SU-DHL-6 (cell line): Measurements from ENCODE around the gene LITAFD.
A peak's percentile ranks its signal among the peaks of the same experiment; 100 is the strongest.
"Not testable (repeated sequence)": the region's sequence is repeated elsewhere in the genome, so short reads cannot be mapped to it uniquely, and the experiment has no call there.

ENCODE experiments used
- H2AFZ ChIP-seq: fragments of 200-600 bp; sonication (generic); 2 replicates; pipeline ENCODE4 v1.6.1; 2014; ENCODE audit warnings: low read depth, mild to moderate bottlenecking, moderate library complexity, mixed read lengths, antibody characterized with exemption, low read length; ENCODE audit not compliant: severe bottlenecking
- H3F3A ChIP-seq: fragments of 200-600 bp; shearing (Covaris generic); 2 replicates; pipeline ENCODE4 v1.6.0; 2016; ENCODE audit warnings: antibody characterized with exemption, mild to moderate bottlenecking; ENCODE audit not compliant: insufficient read depth
- H3K27ac ChIP-seq: fragments of 200-600 bp; sonication (generic); 2 replicates; pipeline ENCODE4 v1.5.1; 2016; ENCODE audit warnings: low read depth, mild to moderate bottlenecking, low read length, moderate library complexity, mixed read lengths
- H3K27me3 ChIP-seq: fragments of 200-600 bp; sonication (generic), shearing (Covaris generic); 2 replicates; pipeline ENCODE4 v1.6.0; 2014; ENCODE audit warnings: mild to moderate bottlenecking, low read length
- H3K36me3 ChIP-seq: fragments of 200-600 bp; sonication (generic); 2 replicates; pipeline ENCODE4 v1.6.1; 2014; ENCODE audit warnings: mild to moderate bottlenecking, low read length, mixed read lengths
- H3K4me2 ChIP-seq: fragments of 300-600, 200-600 bp; shearing (Covaris generic), sonication (generic); 2 replicates; pipeline ENCODE4 v1.6.0; 2014; ENCODE audit warnings: low read length, low read depth, mild to moderate bottlenecking; ENCODE audit not compliant: poor library complexity, severe bottlenecking
- H3K4me3 ChIP-seq: fragments of 200-600 bp; sonication (generic); 2 replicates; pipeline ENCODE4 v1.5.1; 2014; ENCODE audit warnings: antibody characterized with exemption, low read length, mild to moderate bottlenecking, mixed read lengths; ENCODE audit not compliant: insufficient read depth, poor library complexity, severe bottlenecking
- H3K79me2 ChIP-seq: fragments of 200-600 bp; sonication (generic); 2 replicates; pipeline ENCODE4 v1.6.1; 2014; ENCODE audit warnings: mild to moderate bottlenecking, low read length, moderate library complexity; ENCODE audit not compliant: insufficient read depth
- H3K9ac ChIP-seq: fragments of 200-600 bp; sonication (generic); 2 replicates; pipeline ENCODE4 v1.7.0; 2014; ENCODE audit warnings: mild to moderate bottlenecking, low read length
- H3K9me2 ChIP-seq: fragments of 200-600 bp; sonication (generic); replicated peaks from 2 replicates; pipeline ENCODE4 v1.6.1; 2014; ENCODE audit warnings: low read length; ENCODE audit not compliant: insufficient read depth
- H3K9me3 ChIP-seq: fragments of 200-600 bp; sonication (generic); 2 replicates; pipeline ENCODE4 v1.6.1; 2014; ENCODE audit warnings: low read length, mixed read lengths; ENCODE audit not compliant: insufficient read depth
- H4K20me1 ChIP-seq: fragments of 200-600 bp; sonication (generic); 2 replicates; pipeline ENCODE4 v1.6.1; 2014; ENCODE audit warnings: low read depth, mild to moderate bottlenecking, antibody characterized with exemption, low read length, moderate library complexity, mixed read lengths
- EZH2phosphoT487 ChIP-seq: fragments of 200-600 bp; sonication (generic), shearing (Covaris generic); conservative IDR thresholded peaks from 2 replicates; pipeline ENCODE4 v1.6.1; 2018; ENCODE audit warnings: mild to moderate bottlenecking, antibody characterized with exemption, low read length, moderate library complexity, mixed read lengths
- TF ChIP-seq, protein P1 (sequence below): fragments of 200-600 bp; sonication (generic); IDR thresholded peaks from one replicate; pipeline ENCODE4 v1.5.1; 2017; ENCODE audit warnings: antibody characterized with exemption, mild to moderate bottlenecking, low read length, moderate library complexity; ENCODE audit not compliant: insufficient read depth, poor library complexity, severe bottlenecking

LITAFD gene

DNA sequence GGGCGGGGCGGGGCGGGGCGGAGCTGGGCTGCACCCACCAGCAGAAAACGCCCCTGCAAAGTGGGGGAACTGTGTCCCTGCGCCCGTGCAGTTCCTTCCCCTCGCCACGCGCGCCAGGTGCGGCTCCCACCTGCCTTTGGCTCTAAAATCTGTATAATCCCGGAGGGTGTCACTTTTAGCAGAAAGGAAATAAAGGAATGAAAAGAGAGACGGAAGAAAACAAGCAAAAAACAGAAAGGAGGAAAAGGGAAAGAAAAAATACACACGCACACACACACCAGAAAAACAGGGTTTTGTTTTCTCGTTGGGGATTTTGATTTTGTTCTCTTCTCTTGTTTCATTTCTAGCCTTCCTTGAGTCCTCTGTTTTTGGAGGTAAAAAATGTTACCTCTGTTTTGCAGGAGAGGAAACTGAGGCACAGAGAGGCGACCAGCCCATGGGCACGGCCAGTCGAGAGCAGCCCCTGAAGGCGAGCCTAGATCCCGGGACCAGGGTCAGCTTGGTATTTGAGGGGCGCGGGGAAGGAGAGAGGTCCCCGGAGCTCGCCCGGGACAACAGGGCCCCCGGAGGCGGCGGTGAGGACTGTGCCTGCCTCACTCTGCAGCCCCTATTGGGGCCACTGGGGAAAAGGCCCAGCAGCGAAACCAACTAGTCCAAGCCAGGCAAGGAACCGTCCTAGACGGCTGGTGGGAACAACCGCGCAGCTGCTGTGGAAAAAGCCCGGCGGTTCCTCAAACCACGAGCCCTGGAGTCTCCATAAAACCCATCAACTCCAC is 12.8 kb upstream of the LITAFD start:
- peaks cover 38% of the 10 kb centered on the region for H3K79me2 ChIP-seq
- TF ChIP-seq, protein P1, sequence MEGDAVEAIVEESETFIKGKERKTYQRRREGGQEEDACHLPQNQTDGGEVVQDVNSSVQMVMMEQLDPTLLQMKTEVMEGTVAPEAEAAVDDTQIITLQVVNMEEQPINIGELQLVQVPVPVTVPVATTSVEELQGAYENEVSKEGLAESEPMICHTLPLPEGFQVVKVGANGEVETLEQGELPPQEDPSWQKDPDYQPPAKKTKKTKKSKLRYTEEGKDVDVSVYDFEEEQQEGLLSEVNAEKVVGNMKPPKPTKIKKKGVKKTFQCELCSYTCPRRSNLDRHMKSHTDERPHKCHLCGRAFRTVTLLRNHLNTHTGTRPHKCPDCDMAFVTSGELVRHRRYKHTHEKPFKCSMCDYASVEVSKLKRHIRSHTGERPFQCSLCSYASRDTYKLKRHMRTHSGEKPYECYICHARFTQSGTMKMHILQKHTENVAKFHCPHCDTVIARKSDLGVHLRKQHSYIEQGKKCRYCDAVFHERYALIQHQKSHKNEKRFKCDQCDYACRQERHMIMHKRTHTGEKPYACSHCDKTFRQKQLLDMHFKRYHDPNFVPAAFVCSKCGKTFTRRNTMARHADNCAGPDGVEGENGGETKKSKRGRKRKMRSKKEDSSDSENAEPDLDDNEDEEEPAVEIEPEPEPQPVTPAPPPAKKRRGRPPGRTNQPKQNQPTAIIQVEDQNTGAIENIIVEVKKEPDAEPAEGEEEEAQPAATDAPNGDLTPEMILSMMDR, result no peak
- no peak for TF ChIP-seq EZH2phosphoT487

DNA sequence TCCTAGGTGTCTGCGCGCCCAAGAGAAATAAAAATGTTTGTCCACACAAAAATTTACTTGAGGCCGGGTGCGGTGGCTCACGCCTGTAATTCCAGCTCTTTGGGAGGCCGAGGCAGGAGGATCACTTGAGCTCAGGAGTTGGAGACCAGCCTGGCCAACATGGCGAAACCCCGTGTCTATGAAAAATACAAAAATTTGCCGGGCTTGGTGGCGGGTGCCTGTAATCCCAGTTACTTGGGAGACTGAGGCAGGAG is 12.2 kb upstream of the LITAFD start:
- not testable (repeated sequence) for H3K27ac ChIP-seq

More for the DNA sequence above, 12.8 kb upstream of the LITAFD start:
- peak overlapping the region; percentile 52 for H3K4me3 ChIP-seq
- peak overlapping the region; percentile 93 for H3K4me2 ChIP-seq
- H3K9me3 ChIP-seq, result no peaks in the 10 kb centered on the region
- no peaks in the 10 kb centered on the region for H3K27me3 ChIP-seq
- peak overlapping the region; percentile 63 for H3K27ac ChIP-seq
- no peaks in the 10 kb centered on the region for H3K36me3 ChIP-seq
- H3F3A ChIP-seq, result peaks cover 9% of the 10 kb centered on the region; the same call in 1 of the 2 replicates
- no peaks in the 10 kb centered on the region for H4K20me1 ChIP-seq
- H2AFZ ChIP-seq, result peak overlapping the region; percentile 76
- no peaks in the 10 kb centered on the region for H3K9me2 ChIP-seq
- H3K9ac ChIP-seq, result peak overlapping the region; percentile 90

DNA sequence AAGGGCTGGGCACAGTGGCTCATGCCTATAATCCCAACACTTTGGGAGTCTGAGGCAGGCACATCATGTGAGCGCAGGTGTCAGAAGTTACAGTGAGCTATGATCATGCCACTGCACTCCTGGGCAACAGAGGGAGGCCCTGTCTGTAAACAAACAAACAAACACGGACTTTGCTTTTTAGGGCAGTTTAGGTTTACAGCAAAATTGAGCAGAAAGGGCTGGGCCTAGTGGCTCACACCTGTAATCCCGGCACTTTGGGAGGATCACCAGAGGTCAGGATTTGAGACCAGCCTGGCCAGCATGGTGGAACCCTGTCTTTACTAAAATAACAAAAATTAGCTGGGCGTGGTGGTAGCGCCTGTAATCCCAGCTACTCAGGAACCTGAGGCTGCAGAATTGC is 10.1 kb upstream of the LITAFD start:
- peaks cover 9% of the 10 kb centered on the region; the same call in 1 of the 2 replicates for H3F3A ChIP-seq
- H3K9ac ChIP-seq, result no peak overlapping the region
- no peaks in the 10 kb centered on the region for H3K9me3 ChIP-seq
- H3K27ac ChIP-seq, result no peak overlapping the region
- H3K9me2 ChIP-seq, result no peaks in the 10 kb centered on the region
- no peak overlapping the region for H3K4me3 ChIP-seq
- H2AFZ ChIP-seq, result no peak overlapping the region
- peaks cover 11% of the 10 kb centered on the region for H3K79me2 ChIP-seq
- TF ChIP-seq, protein P1, result no peak
- no peak for TF ChIP-seq EZH2phosphoT487
- H3K27me3 ChIP-seq, result no peaks in the 10 kb centered on the region
- H3K4me2 ChIP-seq, result no peak overlapping the region
- no peaks in the 10 kb centered on the region for H3K36me3 ChIP-seq
- H4K20me1 ChIP-seq, result no peaks in the 10 kb centered on the region

More for the DNA sequence above, 12.2 kb upstream of the LITAFD start:
- H3K27me3 ChIP-seq, H3F3A ChIP-seq, H4K20me1 ChIP-seq, H2AFZ ChIP-seq, H3K9me3 ChIP-seq, H3K36me3 ChIP-seq, H3K9ac ChIP-seq, H3K4me3 ChIP-seq, H3K4me2 ChIP-seq, H3K9me2 ChIP-seq: not testable (repeated sequence)
- H3K79me2 ChIP-seq, result peaks cover 32% of the 10 kb centered on the region
